Gastrocnemius medialis (tissue), 4 donors: ENCODE data around the gene MS4A8.

Experiments used
- POLR2A ChIP-seq, 2 donors: fragments of 450-650 bp; IDR thresholded peaks; one replicate each; pipeline ENCODE4 v1.6.1; 2017; ENCODE audit warnings: antibody characterized with exemption in 2 of 2, mild to moderate bottlenecking in 2 of 2, moderate library complexity in 2 of 2
- TF ChIP-seq, protein P1 (sequence below), 5 experiments: fragments of 450-650 bp in 3 of 5; fragments of 200-600 bp in 2 of 5; sonication (generic) in 2 of 5; IDR thresholded peaks in 4 of 5; conservative IDR thresholded peaks in 1 of 5; 1 replicate in 4 of 5; 2 replicates in 1 of 5; pipeline ENCODE4 v1.5.1; 2016 to 2019; ENCODE audit warnings: antibody characterized with exemption in 5 of 5, mild to moderate bottlenecking in 3 of 5, moderate library complexity in 3 of 5

GRCh38 chr11:60679879-60680278, 19.5 kb upstream of the MS4A8 start:
- TF ChIP-seq, protein P1, sequence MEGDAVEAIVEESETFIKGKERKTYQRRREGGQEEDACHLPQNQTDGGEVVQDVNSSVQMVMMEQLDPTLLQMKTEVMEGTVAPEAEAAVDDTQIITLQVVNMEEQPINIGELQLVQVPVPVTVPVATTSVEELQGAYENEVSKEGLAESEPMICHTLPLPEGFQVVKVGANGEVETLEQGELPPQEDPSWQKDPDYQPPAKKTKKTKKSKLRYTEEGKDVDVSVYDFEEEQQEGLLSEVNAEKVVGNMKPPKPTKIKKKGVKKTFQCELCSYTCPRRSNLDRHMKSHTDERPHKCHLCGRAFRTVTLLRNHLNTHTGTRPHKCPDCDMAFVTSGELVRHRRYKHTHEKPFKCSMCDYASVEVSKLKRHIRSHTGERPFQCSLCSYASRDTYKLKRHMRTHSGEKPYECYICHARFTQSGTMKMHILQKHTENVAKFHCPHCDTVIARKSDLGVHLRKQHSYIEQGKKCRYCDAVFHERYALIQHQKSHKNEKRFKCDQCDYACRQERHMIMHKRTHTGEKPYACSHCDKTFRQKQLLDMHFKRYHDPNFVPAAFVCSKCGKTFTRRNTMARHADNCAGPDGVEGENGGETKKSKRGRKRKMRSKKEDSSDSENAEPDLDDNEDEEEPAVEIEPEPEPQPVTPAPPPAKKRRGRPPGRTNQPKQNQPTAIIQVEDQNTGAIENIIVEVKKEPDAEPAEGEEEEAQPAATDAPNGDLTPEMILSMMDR (IDR thresholded peaks at IDR 0.05 in 4 of 5, conservative IDR thresholded peaks at IDR 0.05 in 1 of 5): no peak
- no peak for TF ChIP-seq POLR2A (IDR thresholded peaks at IDR 0.05)
